NT2/D1 (cell line): ENCODE results near the gene FBXL13.

Experiments used
- DNase-seq: peaks from one replicate; pipeline ENCODE4 v3.0.0-alpha.2; 2011; ENCODE audit warnings: low read depth, low spot score
- H3K27me3 ChIP-seq: 2 replicates; pipeline ENCODE4 v1.6.0; 2011; ENCODE audit warnings: mild to moderate bottlenecking; ENCODE audit not compliant: insufficient read length, insufficient read depth
- H3K36me3 ChIP-seq: 2 replicates; pipeline ENCODE4 v1.6.1; 2011; ENCODE audit warnings: mild to moderate bottlenecking, low read length, mixed read lengths; ENCODE audit not compliant: insufficient read depth, insufficient read length
- H3K4me1 ChIP-seq: 2 replicates; pipeline ENCODE4 v1.5.1; 2011; ENCODE audit not compliant: insufficient read depth, insufficient read length
- H3K4me3 ChIP-seq: 2 replicates; pipeline ENCODE4 v1.5.1; 2011; ENCODE audit warnings: low read depth; ENCODE audit not compliant: insufficient read length
- H3K9ac ChIP-seq: 2 replicates; pipeline ENCODE4 v1.6.0; 2011; ENCODE audit warnings: low read depth; ENCODE audit not compliant: insufficient read length
- H3K9me3 ChIP-seq: 2 replicates; pipeline ENCODE4 v1.5.1; 2011; ENCODE audit warnings: mild to moderate bottlenecking, low read length; ENCODE audit not compliant: insufficient read depth
- SUZ12 ChIP-seq: IDR thresholded peaks from 2 replicates; pipeline ENCODE4 v1.6.1; 2011; ENCODE audit not compliant: insufficient read length, insufficient read depth; ENCODE audit errors: extremely low read depth
- YY1 ChIP-seq: IDR thresholded peaks from 2 replicates; pipeline ENCODE4 v1.6.1; 2011; ENCODE audit not compliant: insufficient read length, insufficient read depth
- ZNF274 ChIP-seq: IDR thresholded peaks from 2 replicates; pipeline ENCODE4 v1.6.1; 2011; ENCODE audit warnings: mild to moderate bottlenecking, low read depth, low read length

Gene FBXL13

GRCh38 chr7:102837802-102838201 lies 236.8 kb downstream of the FBXL13 start:
- no peak for DNase-seq
- Histone ChIP-seq H3K9ac (no peak overlapping the region), H3K4me1 (no peaks in the 10 kb centered on the region), H3K9me3 (no peaks in the 10 kb centered on the region), H3K27me3 (no peaks in the 10 kb centered on the region), H3K36me3 (no peaks in the 10 kb centered on the region), H3K4me3 (no peak overlapping the region)
- TF ChIP-seq SUZ12 (no peak), YY1 (no peak), ZNF274 (no peak)

GRCh38 chr7:102836977-102837376 lies 237.6 kb downstream of the FBXL13 start:
- no peaks in the 10 kb centered on the region for H3K9me3 ChIP-seq
- H3K4me3 ChIP-seq = no peak overlapping the region
- H3K4me1 ChIP-seq = no peaks in the 10 kb centered on the region
- no peaks in the 10 kb centered on the region for H3K36me3 ChIP-seq
- no peaks in the 10 kb centered on the region for H3K27me3 ChIP-seq
- no peak overlapping the region for H3K9ac ChIP-seq
- DNase-seq = no peak
- TF ChIP-seq YY1 (no peak), ZNF274 (no peak), SUZ12 (no peak)

DNA sequence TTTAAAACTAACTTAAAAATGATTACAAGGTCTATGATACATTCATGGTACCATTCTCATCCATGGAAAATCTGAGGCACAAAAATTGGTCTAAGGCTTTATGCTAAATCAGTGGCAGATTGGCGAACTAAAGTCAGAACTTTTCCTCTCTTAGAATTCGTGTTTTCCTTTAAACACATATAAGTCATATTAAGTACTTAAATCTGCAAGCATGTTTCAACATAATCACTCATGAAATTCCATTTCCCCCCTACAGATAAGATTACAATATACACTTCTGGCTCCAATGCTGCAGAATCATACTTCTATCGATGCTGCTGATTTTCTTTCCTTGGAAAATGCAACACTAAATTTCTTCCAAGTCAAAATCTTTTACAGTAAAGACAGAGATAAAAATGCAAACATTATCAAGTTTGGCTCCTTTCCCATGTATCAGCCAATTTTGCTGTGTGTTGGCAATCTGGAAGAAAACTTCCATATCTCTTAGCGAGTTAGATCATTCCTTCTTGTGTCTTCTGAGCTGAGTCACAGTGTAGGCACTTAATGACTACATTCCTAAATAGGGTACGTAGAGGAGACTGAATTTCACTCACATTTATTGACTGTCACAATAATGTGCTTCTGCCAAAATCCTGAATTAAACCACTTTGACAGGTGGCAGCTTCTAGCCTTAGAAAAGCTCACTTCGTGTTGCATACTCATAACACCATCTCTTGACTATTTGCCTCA lies 238.2 kb downstream of the FBXL13 start:
- Histone ChIP-seq H3K4me1 (no peaks in the 10 kb centered on the region), H3K36me3 (no peaks in the 10 kb centered on the region), H3K4me3 (no peak overlapping the region), H3K9ac (no peak overlapping the region), H3K9me3 (no peaks in the 10 kb centered on the region), H3K27me3 (no peaks in the 10 kb centered on the region)
- no peak for TF ChIP-seq ZNF274
- no peak for TF ChIP-seq SUZ12
- TF ChIP-seq YY1 = no peak
- DNase-seq = no peak

DNA sequence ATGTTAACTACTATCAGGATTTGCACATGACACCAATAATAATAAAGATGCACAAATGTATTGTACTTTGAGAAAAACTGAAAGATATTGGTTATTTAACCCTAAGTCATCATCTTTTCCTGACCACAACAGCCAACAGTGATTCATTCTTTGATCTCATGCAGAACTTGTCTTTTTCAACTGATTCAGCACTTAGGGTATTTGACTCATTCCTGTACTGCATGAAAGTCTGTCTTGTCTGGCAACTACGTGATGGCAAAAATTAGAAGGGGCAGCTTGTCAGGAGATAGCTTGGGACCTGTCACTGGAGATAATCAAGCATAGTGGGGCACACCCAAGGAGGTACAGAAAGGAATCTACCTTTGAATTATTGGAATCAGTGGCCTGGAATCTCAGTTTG lies 239.6 kb downstream of the FBXL13 start:
- no peaks in the 10 kb centered on the region for H3K27me3 ChIP-seq
- no peak overlapping the region for H3K4me3 ChIP-seq
- H3K4me1 ChIP-seq = no peaks in the 10 kb centered on the region
- TF ChIP-seq ZNF274 (no peak), YY1 (no peak), SUZ12 (no peak)
- no peak overlapping the region for H3K9ac ChIP-seq
- H3K36me3 ChIP-seq = no peaks in the 10 kb centered on the region
- no peak for DNase-seq
- H3K9me3 ChIP-seq = no peaks in the 10 kb centered on the region

DNA sequence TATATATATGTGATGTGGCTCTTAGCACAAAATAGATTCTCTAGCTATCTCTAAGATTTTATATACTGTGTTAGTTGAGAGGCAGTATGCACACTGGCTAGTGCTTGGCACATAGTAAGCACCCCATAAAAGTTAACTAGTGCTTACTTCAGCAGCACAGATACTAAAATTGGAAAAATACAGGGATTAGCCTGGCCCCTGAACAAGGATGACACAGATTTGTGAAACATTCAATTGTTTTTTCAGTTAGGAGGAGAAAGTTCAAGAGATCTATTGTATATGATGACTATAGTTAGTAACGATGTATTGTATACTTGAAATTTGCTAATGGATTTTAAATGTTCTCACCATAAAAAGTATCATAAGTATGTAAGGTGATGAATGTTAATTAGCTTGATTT lies 240.1 kb downstream of the FBXL13 start:
- H3K4me1 ChIP-seq = no peaks in the 10 kb centered on the region
- no peaks in the 10 kb centered on the region for H3K36me3 ChIP-seq
- no peaks in the 10 kb centered on the region for H3K27me3 ChIP-seq
- TF ChIP-seq SUZ12 = no peak
- no peak for TF ChIP-seq YY1
- TF ChIP-seq ZNF274 = no peak
- no peak for DNase-seq
- no peak overlapping the region for H3K9ac ChIP-seq
- H3K9me3 ChIP-seq = no peaks in the 10 kb centered on the region
- H3K4me3 ChIP-seq = no peak overlapping the region

GRCh38 chr7:102833343-102833742 lies 241.3 kb downstream of the FBXL13 start:
- no peak overlapping the region for H3K9ac ChIP-seq
- H3K4me3 ChIP-seq = no peak overlapping the region
- no peaks in the 10 kb centered on the region for H3K9me3 ChIP-seq
- H3K36me3 ChIP-seq = no peaks in the 10 kb centered on the region
- DNase-seq = no peak
- no peaks in the 10 kb centered on the region for H3K27me3 ChIP-seq
- no peaks in the 10 kb centered on the region for H3K4me1 ChIP-seq
- TF ChIP-seq SUZ12 = no peak
- TF ChIP-seq YY1 = no peak
- TF ChIP-seq ZNF274 = no peak

GRCh38 chr7:102832674-102833073 lies 241.9 kb downstream of the FBXL13 start:
- no peak for DNase-seq
- Histone ChIP-seq H3K9ac (no peak overlapping the region), H3K4me1 (no peaks in the 10 kb centered on the region), H3K27me3 (no peaks in the 10 kb centered on the region), H3K36me3 (no peaks in the 10 kb centered on the region), H3K4me3 (no peak overlapping the region), H3K9me3 (no peaks in the 10 kb centered on the region)
- no peak for TF ChIP-seq YY1
